Cardiac septum (tissue), 1 donor: ENCODE measurements around the gene CROT. TPM values are rescaled to one million over a fixed set of nuclear protein-coding genes. Genes with fewer than 3 reads are reported as not detected.

Experiments used
- DNase-seq: peaks from one replicate; pipeline ENCODE4 v3.0.0-alpha.2; 2020; ENCODE audit warnings: low spot score
- intact Hi-C: fragments of 100-400 bp; cut with DNase I; formaldehyde crosslinking; loops from one replicate; pipeline ENCODE4 v1.14.0; 2022
- total RNA-seq: library from RNA; stranded (reverse); fragmentation: NEBNext Ultra II Directional; extraction: Animal tissue kit (Norgen Biotek cat#: 25700); gene quantifications from one replicate; pipeline ENCODE4 v1.2.1, GENCODE V29; 2021
- donor health status: DM: no; HTN: no; CAD: no.

Gene CROT
- total RNA-seq, 1 donor from 2014 or later, result 7.5 TPM

- no peak for DNase-seq
- intact Hi-C loops, result no loop called here
Measured at GRCh38 chr7:87339373-87339897, 6.0 kb upstream of the CROT start.

- DNase-seq, result no peak
- intact Hi-C loops, result loop anchor here (10.0 kb wide), 1 partner anchor 187 kb away; the partner anchor contains the start of gene DMTF1
Measured at GRCh38 chr7:87341441-87341840, 4.0 kb upstream of the CROT start.

- no peak for DNase-seq
- intact Hi-C loops, result loop anchor here (10.0 kb wide), 1 partner anchor 187 kb away; the partner anchor contains the start of gene DMTF1
Measured at GRCh38 chr7:87342231-87342630, 3.2 kb upstream of the CROT start.

- no peak for DNase-seq
- intact Hi-C loops, result loop anchor here (10.0 kb wide), 1 partner anchor 190 kb away; the partner anchor contains the start of gene DMTF1
Measured at GRCh38 chr7:87344446-87344845, 1.0 kb upstream of the CROT start.

GRCh38 chr7:87345962-87346371 is 503 bp downstream of the CROT start:
- no peak for DNase-seq
- intact Hi-C loops, result loop anchor here (10.0 kb wide), 1 partner anchor 191 kb away; the partner anchor contains the start of gene DMTF1

GRCh38 chr7:87347207-87347606 is 1.7 kb downstream of the CROT start:
- intact Hi-C loops, result loop anchor here (10.0 kb wide), 1 partner anchor 192 kb away; the partner anchor contains the start of gene DMTF1
- DNase-seq, result no peak

- intact Hi-C loops, result loop anchor here (10.0 kb wide), 1 partner anchor 193 kb away; the partner anchor contains the start of gene DMTF1
- no peak for DNase-seq
Measured at GRCh38 chr7:87347664-87348063, 2.2 kb downstream of the CROT start.

GRCh38 chr7:87354749-87355148 is 9.3 kb downstream of the CROT start:
- no peak for DNase-seq
- intact Hi-C loops, result no loop called here

GRCh38 chr7:87356448-87356847 is 11.0 kb downstream of the CROT start:
- DNase-seq, result no peak
- intact Hi-C loops, result no loop called here

GRCh38 chr7:87359366-87359765 is 13.9 kb downstream of the CROT start:
- intact Hi-C loops, result no loop called here

GRCh38 chr7:87361320-87361719 is 15.9 kb downstream of the CROT start:
- intact Hi-C loops, result no loop called here
- no peak for DNase-seq

More at GRCh38 chr7:87359366-87359765, 13.9 kb downstream of the CROT start:
- DNase-seq, result no peak

GRCh38 chr7:87363342-87363741 is 17.9 kb downstream of the CROT start:
- intact Hi-C loops, result no loop called here

GRCh38 chr7:87364246-87364645 is 18.8 kb downstream of the CROT start:
- DNase-seq, result no peak
- intact Hi-C loops, result no loop called here

More at GRCh38 chr7:87363342-87363741, 17.9 kb downstream of the CROT start:
- no peak for DNase-seq

- DNase-seq, result no peak
- intact Hi-C loops, result no loop called here
Measured at GRCh38 chr7:87369216-87369615, 23.8 kb downstream of the CROT start.

GRCh38 chr7:87370660-87371180 is 25.3 kb downstream of the CROT start:
- intact Hi-C loops, result no loop called here
- DNase-seq, result no peak

GRCh38 chr7:87375662-87376435 is 30.4 kb downstream of the CROT start:
- intact Hi-C loops, result no loop called here
- DNase-seq, result no peak

- DNase-seq, result no peak
- intact Hi-C loops, result no loop called here
Measured at GRCh38 chr7:87380905-87381304, 35.4 kb downstream of the CROT start.

- intact Hi-C loops, result no loop called here
- no peak for DNase-seq
Measured at GRCh38 chr7:87391020-87391701, 45.7 kb downstream of the CROT start.

- intact Hi-C loops, result no loop called here
Measured at GRCh38 chr7:87395442-87396020, 50.1 kb downstream of the CROT start.

GRCh38 chr7:87398446-87398845 is 53.0 kb downstream of the CROT start:
- intact Hi-C loops, result no loop called here
- DNase-seq, result no peak

More at GRCh38 chr7:87395442-87396020, 50.1 kb downstream of the CROT start:
- no peak for DNase-seq
